Gastrocnemius medialis (tissue), 4 donors: ENCODE measurements around the gene CCNJ. TPM values are rescaled to one million over a fixed set of nuclear protein-coding genes. Genes with fewer than 3 reads are reported as not detected.

Source experiments
- ATAC-seq, 2 donors: fragments of 150-250 bp; one replicate each; pipeline ENCODE4 v1.9.1; 2016
- DNase-seq, 2 donors: peaks; one replicate each; pipeline ENCODE4 v3.0.0-alpha.2; 2019
- H3K27ac ChIP-seq, 4 donors: fragments of 200-600 bp; sonication (generic); 1 replicate in 1 of 4; 2 replicates in 3 of 4; pipeline ENCODE4 v1.5.1; 2016 to 2018; ENCODE audit warnings: mild to moderate bottlenecking in 2 of 4, moderate library complexity in 1 of 4
- H3K27me3 ChIP-seq, 3 donors: fragments of 200-600 bp; sonication (generic) in 2 of 3; 1 replicate in 1 of 3; 2 replicates in 2 of 3; pipeline versions ENCODE4 v1.5.1 to v1.6.0; 2016 to 2019; ENCODE audit warnings: mild to moderate bottlenecking in 1 of 3, moderate library complexity in 1 of 3
- H3K36me3 ChIP-seq, 2 donors: fragments of 200-600 bp; sonication (generic) in 1 of 2; one replicate each; pipeline ENCODE4 v1.5.1; 2017 to 2018
- H3K4me1 ChIP-seq, 2 donors: fragments of 200-600 bp; sonication (generic) in 1 of 2; one replicate each; pipeline ENCODE4 v1.5.1; 2016 to 2017; ENCODE audit warnings: mild to moderate bottlenecking in 2 of 2
- H3K4me3 ChIP-seq, 4 donors: fragments of 200-600 bp; sonication (generic) in 3 of 4; 1 replicate in 1 of 4; 2 replicates in 3 of 4; pipeline ENCODE4 v1.5.1; 2016 to 2019; ENCODE audit warnings: mild to moderate bottlenecking in 2 of 4
- H3K9me3 ChIP-seq, 3 donors: fragments of 200-600 bp; sonication (generic) in 2 of 3; 1 replicate in 1 of 3; 2 replicates in 2 of 3; pipeline ENCODE4 v1.5.1; 2016 to 2019
- CTCF ChIP-seq, 5 experiments: fragments of 450-650 bp in 3 of 5; fragments of 200-600 bp in 2 of 5; sonication (generic) in 2 of 5; IDR thresholded peaks in 4 of 5; conservative IDR thresholded peaks in 1 of 5; 1 replicate in 4 of 5; 2 replicates in 1 of 5; pipeline ENCODE4 v1.5.1; 2016 to 2019; ENCODE audit warnings: antibody characterized with exemption in 5 of 5, mild to moderate bottlenecking in 3 of 5, moderate library complexity in 3 of 5
- POLR2A ChIP-seq, 2 donors: fragments of 450-650 bp; IDR thresholded peaks; one replicate each; pipeline ENCODE4 v1.6.1; 2017; ENCODE audit warnings: antibody characterized with exemption in 2 of 2, mild to moderate bottlenecking in 2 of 2, moderate library complexity in 2 of 2
- in situ Hi-C, 4 donors: fragments of 200-750 bp; cut with MboI; loops; one replicate each; pipeline versions ENCODE4 v1.15.0 to v1.8.0; 2017; ENCODE audit warnings: low sequenced_read_pairs in 4 of 4
- intact Hi-C: fragments of 100-400 bp; cut with DNase I; formaldehyde crosslinking; loops from one replicate; pipeline ENCODE4 v1.15.1; 2023; ENCODE audit warnings: low total_unique reads
- microRNA-seq, 2 donors: library from miRNA; unstranded; fragments of <30 nt; microRNA quantifications; one replicate each; pipeline ENCODE4, GENCODE V29; 2016; ENCODE audit warnings: borderline replicate concordance in 2 of 2
- total RNA-seq, 4 donors: library from RNA; depleted of rRNA; stranded (reverse); fragments of >200 nt; gene quantifications; one replicate each; pipeline versions ENCODE4 v1.1.0 to v1.2.3, GENCODE V29; 2016

Gene CCNJ
- total RNA-seq, 4 donors from 2014 or later: 2.0 to 4.6 (median 3.2) TPM

- in situ Hi-C loops (no loop called here), intact Hi-C loops (no loop called here)
- Histone ChIP-seq H3K36me3 (no peaks in the 10 kb centered on the region), H3K4me1 (no peaks in the 10 kb centered on the region), H3K4me3 (no peak overlapping the region), H3K27me3 (peaks cover 63 to 84% (median 76%) of the 10 kb centered on the region in 3 donors), H3K27ac (no peak overlapping the region), H3K9me3 (no peaks in the 10 kb centered on the region)
- no peak for ATAC-seq
- TF ChIP-seq POLR2A (IDR thresholded peaks at IDR 0.05) (no peak), CTCF (IDR thresholded peaks at IDR 0.05 in 4 of 5, conservative IDR thresholded peaks at IDR 0.05 in 1 of 5) (no peak)
- DNase-seq: no peak
Measured at GRCh38 chr10:96096958-96097357, 53.6 kb downstream of the CCNJ start.

GRCh38 chr10:96097865-96098264, 54.5 kb downstream of the CCNJ start:
- TF ChIP-seq CTCF (IDR thresholded peaks at IDR 0.05 in 4 of 5, conservative IDR thresholded peaks at IDR 0.05 in 1 of 5) (no peak), POLR2A (IDR thresholded peaks at IDR 0.05) (no peak)
- ATAC-seq (no peak), DNase-seq (no peak)
- Histone ChIP-seq H3K27me3 (peaks cover 54 to 81% (median 68%) of the 10 kb centered on the region in 3 donors), H3K36me3 (no peaks in the 10 kb centered on the region), H3K4me3 (no peak overlapping the region), H3K4me1 (no peaks in the 10 kb centered on the region), H3K27ac (no peak overlapping the region), H3K9me3 (no peaks in the 10 kb centered on the region)
- in situ Hi-C loops: no loop called here
- intact Hi-C loops: no loop called here

GRCh38 chr10:96107623-96108038, 64.2 kb downstream of the CCNJ start:
- no peak overlapping the region for H3K27ac ChIP-seq
- no peaks in the 10 kb centered on the region for H3K9me3 ChIP-seq
- H3K27me3 ChIP-seq: peaks cover 38 to 55% (median 44%) of the 10 kb centered on the region in 3 donors
- in situ Hi-C loops (no loop called here), intact Hi-C loops (no loop called here)
- H3K4me1 ChIP-seq: no peaks in the 10 kb centered on the region
- DNase-seq: no peak
- no peak for ATAC-seq
- no peaks in the 10 kb centered on the region for H3K36me3 ChIP-seq
- TF ChIP-seq CTCF (IDR thresholded peaks at IDR 0.05 in 4 of 5, conservative IDR thresholded peaks at IDR 0.05 in 1 of 5) (no peak), POLR2A (IDR thresholded peaks at IDR 0.05) (no peak)
- no peak overlapping the region for H3K4me3 ChIP-seq

Small RNA genes lying within 50 kb of the gene (microRNA-seq; reads per million reads assigned to microRNA genes)
- 16.6 to 27.3 reads per million in 2 donors for gene MIR3157

Other genes with a start within 250 kb of the CCNJ start
- under 1 TPM in 3 of 4 donors, not detected in 1; 0.13 to 0.36 (median 0.31) TPM for gene CC2D2B, start 135.6 kb upstream of the CCNJ start, total RNA-seq
- 10 to 100 TPM in 1 of 4 donors, 1 to 10 TPM in 3; 4.9 to 11.8 (median 8.2) TPM for gene ZNF518A, start 86.7 kb downstream of the CCNJ start, total RNA-seq
- gene BLNK, start 228.0 kb downstream of the CCNJ start, total RNA-seq: under 1 TPM in 2 of 4 donors, not detected in 2; 0.24 to 0.29 TPM